T-cell (primary cell): Measurements from ENCODE around the gene CGNL1. TPM values are rescaled to one million over a fixed set of nuclear protein-coding genes. Genes with fewer than 3 reads are reported as not detected.

Experiments used
- ATAC-seq, 4 experiments: fragments of 200-7000 bp in 3 of 4; fragments of 150-1000 bp in 1 of 4; cut with Tn5 transposase; replicated peaks in 1 of 4; 1 replicate in 3 of 4; 2 replicates in 1 of 4; pipeline ENCODE4 v1.10.0; 2021; ENCODE audit warnings: moderate library complexity in 3 of 4, mild to moderate bottlenecking in 2 of 4, moderate number of reproducible peaks in 1 of 4
- CTCF ChIA-PET, 2 donors: fragments of 300-600 bp; sonication (Branson Sonifier 250); formaldehyde crosslinking; loops; one replicate each; lab custom pipeline; 2022; ENCODE audit warnings: antibody characterized with exemption in 2 of 2; lab: Charles Lee
- POLR2A ChIA-PET, 2 donors: fragments of 300-600 bp; sonication (Branson Sonifier 250); formaldehyde crosslinking; loops; one replicate each; lab custom pipeline; 2022; ENCODE audit warnings: antibody characterized with exemption in 2 of 2; lab: Charles Lee
- DNase-seq, 35 experiments: peaks; one replicate each; pipeline versions ENCODE4 v3.0.0 to v3.0.0-alpha.2; 2013 to 2023
- H3K27ac ChIP-seq: one replicate; pipeline ENCODE4 v1.5.1; 2013; ENCODE audit warnings: low read length
- H3K27me3 ChIP-seq, 2 experiments: replicated peaks in 1 of 2; 1 replicate in 1 of 2; 2 replicates in 1 of 2; pipeline versions ENCODE4 v1.6.1 to v1.7.0; 2013; ENCODE audit warnings: low read length in 1 of 2, mixed read lengths in 1 of 2; ENCODE audit not compliant: control insufficient read depth in 2 of 2, insufficient read depth in 2 of 2; ENCODE audit errors: extremely low read depth in 1 of 2
- H3K36me3 ChIP-seq, 2 donors: 1 replicate in 1 of 2; 2 replicates in 1 of 2; pipeline versions ENCODE4 v1.6.1 to v1.7.0; 2013; ENCODE audit warnings: low read length in 1 of 2; ENCODE audit not compliant: control insufficient read depth in 2 of 2, insufficient read depth in 1 of 2; ENCODE audit errors: extremely low read depth in 1 of 2
- H3K4me1 ChIP-seq, 2 experiments: 1 replicate in 1 of 2; 2 replicates in 1 of 2; pipeline versions ENCODE4 v1.6.1 to v1.7.0; 2013; ENCODE audit warnings: low read length in 2 of 2, mixed read lengths in 1 of 2; ENCODE audit not compliant: insufficient read depth in 2 of 2, control insufficient read depth in 1 of 2; ENCODE audit errors: extremely low read depth in 1 of 2
- H3K4me3 ChIP-seq, 2 donors: 1 replicate in 1 of 2; 2 replicates in 1 of 2; pipeline versions ENCODE4 v1.5.1 to v1.7.0; 2013; ENCODE audit warnings: mild to moderate bottlenecking in 2 of 2, low read length in 1 of 2, moderate library complexity in 1 of 2; ENCODE audit not compliant: control insufficient read depth in 1 of 2; ENCODE audit errors: extremely low read depth in 1 of 2
- H3K9me3 ChIP-seq: 2 replicates; pipeline ENCODE4 v1.7.0; 2013
- H3K27ac Mint-ChIP-seq, 2 donors: one replicate each; pipeline ENCODE4 v1.8.0; 2020 to 2021; ENCODE audit warnings: mild to moderate bottlenecking in 2 of 2, mixed read lengths in 2 of 2
- H3K27me3 Mint-ChIP-seq, 2 donors: one replicate each; pipeline ENCODE4 v1.8.0; 2021 to 2022; ENCODE audit warnings: mixed read lengths in 2 of 2
- H3K36me3 Mint-ChIP-seq: one replicate; pipeline ENCODE4 v1.8.0; 2021; ENCODE audit warnings: mixed read lengths
- H3K4me1 Mint-ChIP-seq, 3 donors: one replicate each; pipeline ENCODE4 v1.8.0; 2020 to 2022; ENCODE audit warnings: mixed read lengths in 3 of 3, mild to moderate bottlenecking in 1 of 3
- H3K4me3 Mint-ChIP-seq, 3 donors: one replicate each; pipeline ENCODE4 v1.8.0; 2020 to 2022; ENCODE audit warnings: mild to moderate bottlenecking in 3 of 3, mixed read lengths in 3 of 3, moderate library complexity in 3 of 3
- H3K9me3 Mint-ChIP-seq, 3 donors: one replicate each; pipeline ENCODE4 v1.8.0; 2020 to 2022; ENCODE audit warnings: mixed read lengths in 3 of 3
- WGBS: methylation state at CpG from one replicate; pipeline ENCODE4 v1.1.5; 2013; ENCODE audit warnings: missing lambda C conversion rate; ENCODE audit not compliant: insufficient coverage; 5-methylcytosine and 5-hydroxymethylcytosine counted together
- total RNA-seq, 35 experiments: library from RNA in 6 of 35; stranded (reverse) in 6 of 35; fragments of 120-200 nt in 1 of 35; gene quantifications; one replicate each; pipeline versions ENCODE4 v1.2.1 to v1.2.4 and lab custom pipeline; 2013 to 2026

Gene CGNL1
- total RNA-seq, 5 donors from 2014 or later (not counting 1 experiment from before 2014, with no cell fraction given) = 0.13 to 0.18 (median 0.16) TPM; not detected in 2

- DNase-seq (no peak), ATAC-seq (no peak)
- Mint-ChIP-seq H3K36me3 (no peaks in the 10 kb centered on the region), H3K4me1 (peaks cover 17 to 40% (median 18%) of the 10 kb centered on the region in 3 donors), H3K27ac (no peak overlapping the region), H3K4me3 (no peak overlapping the region), H3K9me3 (no peaks in the 10 kb centered on the region), H3K27me3 (peaks cover 10 to 11% of the 10 kb centered on the region in 2 donors)
- Histone ChIP-seq H3K27me3 (peaks cover 0 to 4% of the 10 kb centered on the region in 2 experiments), H3K4me1 (peaks cover 4 to 9% of the 10 kb centered on the region in 2 experiments), H3K27ac (no peak overlapping the region), H3K36me3 (no peaks in the 10 kb centered on the region), H3K4me3 (no peak overlapping the region), H3K9me3 (no peaks in the 10 kb centered on the region)
- POLR2A ChIA-PET = interaction anchor here in 1 of 2 donors (0.7 kb wide), 1 partner anchor 839 kb away, joined by 4 read pairs; no protein-coding TSS in a partner anchor
- WGBS = no CpG with 5 or more reads among the region's 2 CpGs
- CTCF ChIA-PET = no interaction called here
Measured at GRCh38 chr15:57568299-57568698, 192.0 kb downstream of the CGNL1 start.

DNA sequence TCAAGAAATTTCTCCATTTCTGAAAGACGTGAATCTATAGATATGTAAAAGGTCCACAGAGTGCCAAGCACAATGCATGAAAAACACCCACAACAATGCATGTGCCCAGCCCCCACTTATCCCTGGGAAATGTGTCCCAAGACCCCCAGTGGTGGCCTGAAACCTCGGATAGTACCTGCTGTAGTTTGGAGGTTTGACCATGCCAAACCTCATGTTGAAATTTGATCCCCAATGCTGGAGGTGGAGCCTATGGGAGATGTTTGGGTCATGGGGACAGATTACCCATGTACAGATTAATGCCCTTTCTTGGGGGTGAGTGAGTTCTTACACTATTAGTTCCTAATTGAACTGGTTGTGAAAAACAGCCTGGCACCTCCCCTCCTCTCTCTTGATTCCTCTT is 194.0 kb downstream of the CGNL1 start:
- Mint-ChIP-seq H3K27me3 (peaks cover 10 to 11% of the 10 kb centered on the region in 2 donors), H3K4me3 (no peak overlapping the region), H3K4me1 (peaks cover 8 to 25% (median 8%) of the 10 kb centered on the region in 3 donors), H3K9me3 (no peaks in the 10 kb centered on the region), H3K36me3 (no peaks in the 10 kb centered on the region), H3K27ac (no peak overlapping the region)
- Histone ChIP-seq H3K27me3 (peaks cover 0 to 4% of the 10 kb centered on the region in 2 experiments), H3K36me3 (no peaks in the 10 kb centered on the region), H3K4me1 (peaks cover 0 to 7% of the 10 kb centered on the region in 2 experiments), H3K27ac (no peak overlapping the region), H3K9me3 (no peaks in the 10 kb centered on the region), H3K4me3 (no peak overlapping the region)
- ATAC-seq = no peak
- DNase-seq = no peak
- no CpG with 5 or more reads among the region's 2 CpGs for WGBS
- POLR2A ChIA-PET = no interaction called here
- CTCF ChIA-PET = no interaction called here

DNA sequence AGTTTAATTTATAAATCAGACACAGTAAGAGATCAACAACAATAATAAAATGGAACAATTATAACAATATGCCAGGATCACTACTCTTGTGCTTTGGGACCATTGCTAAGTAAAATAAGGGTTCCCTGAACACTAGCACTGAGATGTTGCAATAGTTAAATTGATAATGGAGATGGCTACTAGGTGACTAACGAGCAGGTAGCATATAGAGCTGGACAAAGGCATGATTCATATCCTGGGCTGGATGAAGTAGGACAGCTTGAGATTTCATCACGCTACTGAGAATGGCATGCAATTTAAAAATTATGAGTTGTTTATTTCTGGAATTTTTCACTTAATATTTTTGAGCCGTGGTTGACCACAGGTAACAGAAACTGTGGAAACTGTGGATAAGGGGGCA is 194.7 kb downstream of the CGNL1 start:
- no peak overlapping the region for H3K27ac ChIP-seq
- CTCF ChIA-PET = no interaction called here
- Mint-ChIP-seq H3K27me3 (peaks cover 11 to 12% of the 10 kb centered on the region in 2 donors), H3K27ac (no peak overlapping the region), H3K36me3 (no peaks in the 10 kb centered on the region), H3K4me3 (no peak overlapping the region), H3K9me3 (no peaks in the 10 kb centered on the region), H3K4me1 (peaks cover 3 to 18% (median 3%) of the 10 kb centered on the region in 3 donors)
- no peak for ATAC-seq
- H3K9me3 ChIP-seq = no peaks in the 10 kb centered on the region
- H3K36me3 ChIP-seq = no peaks in the 10 kb centered on the region
- POLR2A ChIA-PET = no interaction called here
- DNase-seq = no peak
- H3K27me3 ChIP-seq = peaks cover 0 to 4% of the 10 kb centered on the region in 2 experiments
- 69% methylated on average over 2 of the region's 3 CpGs for whole genome bisulfite sequencing
- no peak overlapping the region for H3K4me3 ChIP-seq
- peaks cover 0 to under 1% of the 10 kb centered on the region in 2 experiments for H3K4me1 ChIP-seq

DNA sequence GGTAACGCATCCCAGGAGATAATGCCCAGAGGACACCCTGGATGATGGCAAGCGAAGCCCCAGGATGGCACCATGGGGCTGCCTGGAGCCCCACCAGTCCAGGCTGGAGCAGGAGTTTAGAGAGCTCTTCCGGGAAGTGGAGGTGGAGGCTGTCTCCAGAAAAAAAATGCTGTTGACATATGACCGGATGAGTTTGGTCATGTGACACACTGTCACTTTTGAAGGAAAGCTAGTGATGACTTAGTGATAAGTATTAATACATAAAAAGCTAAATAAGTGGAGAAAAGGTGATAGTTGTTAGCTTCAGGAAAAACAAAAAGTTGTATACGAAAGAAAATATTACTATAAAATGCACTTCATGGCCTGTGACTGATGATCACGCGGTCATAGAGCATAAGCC is 195.4 kb downstream of the CGNL1 start:
- ATAC-seq = no peak
- 77% methylated on average over 2 of the region's 7 CpGs for WGBS
- POLR2A ChIA-PET = interaction anchor here in 1 of 2 donors (0.5 to 0.6 kb wide), 2 partner anchors 10 to 15 kb away, joined by 3 read pairs; no protein-coding TSS in a partner anchor

DNA sequence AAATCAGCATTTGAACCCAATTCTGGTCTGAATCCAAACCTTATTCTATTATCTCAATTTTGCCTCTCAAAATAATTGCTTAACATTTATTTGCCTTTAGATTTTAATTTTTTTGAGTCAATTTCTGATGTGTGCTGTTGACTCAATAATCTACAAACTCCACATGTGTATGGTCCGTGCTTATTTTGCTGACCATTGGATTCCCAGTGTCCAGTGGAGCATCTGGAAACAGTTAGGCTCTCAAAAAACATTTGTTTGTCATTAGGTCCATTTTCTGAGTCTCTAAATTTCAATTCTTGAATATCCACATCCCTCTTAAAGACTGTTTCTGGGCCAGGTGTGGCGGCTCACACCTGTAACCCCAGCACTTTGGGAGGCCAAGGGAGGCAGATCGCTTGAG is 196.2 kb downstream of the CGNL1 start:
- CTCF ChIA-PET = interaction anchor here in 1 of 2 donors (0.8 kb wide), 1 partner anchor 15 kb away, joined by 3 read pairs; no protein-coding TSS in a partner anchor
- WGBS = no CpG with 5 or more reads among the region's 3 CpGs
- DNase-seq (no peak), ATAC-seq (no peak)
- Histone ChIP-seq H3K27me3 (peaks cover 0 to 2% of the 10 kb centered on the region in 2 experiments), H3K36me3 (no peaks in the 10 kb centered on the region), H3K9me3 (no peaks in the 10 kb centered on the region), H3K4me3 (no peak overlapping the region), H3K4me1 (no peaks in the 10 kb centered on the region), H3K27ac (no peak overlapping the region)
- Mint-ChIP-seq H3K27ac (no peak overlapping the region), H3K27me3 (peaks cover 11 to 13% of the 10 kb centered on the region in 2 donors), H3K4me3 (no peak overlapping the region), H3K4me1 (peaks cover 0 to 12% (median 0%) of the 10 kb centered on the region in 3 donors), H3K36me3 (no peaks in the 10 kb centered on the region), H3K9me3 (no peaks in the 10 kb centered on the region)
- POLR2A ChIA-PET = interaction anchor here in 1 of 2 donors (0.6 kb wide), 1 partner anchor 9 kb away, joined by 3 read pairs; no protein-coding TSS in a partner anchor

More for the DNA sequence above, 195.4 kb downstream of the CGNL1 start:
- Mint-ChIP-seq H3K4me3 (no peak overlapping the region), H3K9me3 (no peaks in the 10 kb centered on the region), H3K27ac (no peak overlapping the region), H3K4me1 (peaks cover 0 to 12% (median 0%) of the 10 kb centered on the region in 3 donors), H3K36me3 (no peaks in the 10 kb centered on the region), H3K27me3 (peaks cover 11 to 13% of the 10 kb centered on the region in 2 donors)
- CTCF ChIA-PET = interaction anchor here in 1 of 2 donors (0.8 kb wide), 1 partner anchor 16 kb away, joined by 3 read pairs; no protein-coding TSS in a partner anchor
- Histone ChIP-seq H3K27ac (no peak overlapping the region), H3K27me3 (peaks cover 0 to 4% of the 10 kb centered on the region in 2 experiments), H3K4me1 (no peaks in the 10 kb centered on the region), H3K36me3 (no peaks in the 10 kb centered on the region), H3K4me3 (no peak overlapping the region), H3K9me3 (no peaks in the 10 kb centered on the region)
- DNase-seq = no peak

DNA sequence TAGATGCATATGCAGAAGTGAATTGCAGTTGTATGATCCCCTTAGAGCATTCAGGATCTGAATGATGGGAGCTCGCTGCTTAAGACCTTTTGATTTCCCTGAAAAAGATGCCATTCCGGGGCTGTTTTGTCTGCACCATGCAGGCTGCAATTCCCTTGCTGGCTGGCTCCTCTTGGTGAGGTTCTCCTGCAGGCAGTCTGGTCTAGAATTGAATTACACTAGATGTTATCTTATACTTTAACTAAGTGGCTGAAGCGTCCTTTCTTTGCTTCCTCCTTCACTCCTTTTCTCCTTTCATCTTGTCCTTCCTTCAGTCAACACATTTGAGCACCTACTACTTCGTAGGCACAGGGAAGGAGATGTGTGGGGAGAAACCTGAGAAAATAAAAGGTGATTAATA is 196.8 kb downstream of the CGNL1 start:
- Histone ChIP-seq H3K27me3 (peaks cover 0 to 2% of the 10 kb centered on the region in 2 experiments), H3K36me3 (no peaks in the 10 kb centered on the region), H3K9me3 (no peaks in the 10 kb centered on the region), H3K27ac (no peak overlapping the region), H3K4me1 (no peaks in the 10 kb centered on the region), H3K4me3 (no peak overlapping the region)
- peaks cover 11 to 16% of the 10 kb centered on the region in 2 donors for H3K27me3 Mint-ChIP-seq
- H3K9me3 Mint-ChIP-seq = no peaks in the 10 kb centered on the region
- H3K4me1 Mint-ChIP-seq = peaks cover 0 to 11% (median 0%) of the 10 kb centered on the region in 3 donors
- DNase-seq (no peak), ATAC-seq (no peak)
- no peaks in the 10 kb centered on the region for H3K36me3 Mint-ChIP-seq
- WGBS = no CpG with 5 or more reads among the region's 4 CpGs
- ChIA-PET CTCF (no interaction called here), POLR2A (no interaction called here)
- no peak overlapping the region for H3K4me3 Mint-ChIP-seq
- H3K27ac Mint-ChIP-seq = no peak overlapping the region
